Measurements from ENCODE around the gene LMAN1L. TPM values are rescaled to one million over a fixed set of nuclear protein-coding genes. Genes with fewer than 3 reads are reported as not detected.
A peak's percentile ranks its signal among the peaks of the same experiment; 100 is the strongest.

LMAN1L gene
- not detected in 2 replicates for total RNA-seq

- Histone ChIP-seq H3K4me3 (ENCODE audit: low read depth, low read length) (no peak within 1 kb of the TSS), H3K27me3 (ENCODE audit: control insufficient read depth, insufficient read depth, low read length) (no peaks in the 10 kb centered on the region), H3K36me3 (ENCODE audit: control insufficient read depth, insufficient read depth, low read length) (no peaks in the 10 kb centered on the region)
- TF ChIP-seq CTCF (IDR thresholded peaks at IDR 0.05; ENCODE audit: insufficient read depth, low read length, poor library complexity, severe bottlenecking) = no peak
- no peak for DNase-seq (ENCODE audit: low read depth)
Observed at GRCh38 chr15:74812533-74812932, at the start of gene LMAN1L. Gene LMAN1L, plus strand, starts transcription at chr15:74812835. Its CDS starts 20 bp downstream, at chr15:74812855.

DNA sequence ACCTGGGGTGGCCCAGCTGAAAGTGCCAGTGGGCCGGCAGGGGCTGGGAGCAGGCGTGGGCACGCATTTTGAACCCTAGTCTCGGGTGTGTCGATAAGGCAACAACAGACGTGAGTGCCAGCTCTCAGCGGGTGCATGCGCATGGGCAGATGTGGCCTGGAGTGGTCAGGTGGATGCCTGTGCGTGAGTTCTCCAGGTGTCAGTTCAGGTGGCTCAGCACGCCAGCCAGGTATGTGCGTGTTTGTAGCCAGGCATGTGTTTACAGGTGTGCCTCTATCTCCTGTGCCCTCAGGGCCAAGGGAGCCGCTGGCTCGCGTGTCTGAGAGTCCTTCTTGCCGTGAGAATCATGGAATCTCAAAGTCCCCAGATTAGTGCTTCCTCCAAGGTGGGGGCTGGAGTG, 49.2 kb upstream of the LMAN1L start:
- Histone ChIP-seq H3K36me3 (ENCODE audit: control insufficient read depth, insufficient read depth, low read length) (no peaks in the 10 kb centered on the region), H3K4me3 (ENCODE audit: low read depth, low read length) (no peak overlapping the region), H3K27me3 (ENCODE audit: control insufficient read depth, insufficient read depth, low read length) (peaks cover 7% of the 10 kb centered on the region)
- no peak for DNase-seq (ENCODE audit: low read depth)
- no peak for TF ChIP-seq CTCF (IDR thresholded peaks at IDR 0.05; ENCODE audit: insufficient read depth, low read length, poor library complexity, severe bottlenecking)

- Histone ChIP-seq H3K4me3 (ENCODE audit: low read depth, low read length) (no peak overlapping the region), H3K36me3 (ENCODE audit: control insufficient read depth, insufficient read depth, low read length) (no peaks in the 10 kb centered on the region), H3K27me3 (ENCODE audit: control insufficient read depth, insufficient read depth, low read length) (peaks cover 21% of the 10 kb centered on the region)
- no peak for TF ChIP-seq CTCF (IDR thresholded peaks at IDR 0.05; ENCODE audit: insufficient read depth, low read length, poor library complexity, severe bottlenecking)
- no peak for DNase-seq (ENCODE audit: low read depth)
Observed at GRCh38 chr15:74767167-74768098, 45.2 kb upstream of the LMAN1L start.

- no peak for DNase-seq (ENCODE audit: low read depth)
- Histone ChIP-seq H3K27me3 (ENCODE audit: control insufficient read depth, insufficient read depth, low read length) (peaks cover 19% of the 10 kb centered on the region), H3K4me3 (ENCODE audit: low read depth, low read length) (no peak overlapping the region), H3K36me3 (ENCODE audit: control insufficient read depth, insufficient read depth, low read length) (no peaks in the 10 kb centered on the region)
- TF ChIP-seq CTCF (IDR thresholded peaks at IDR 0.05; ENCODE audit: insufficient read depth, low read length, poor library complexity, severe bottlenecking) = no peak
Observed at GRCh38 chr15:74768099-74768770, 44.4 kb upstream of the LMAN1L start.

DNA sequence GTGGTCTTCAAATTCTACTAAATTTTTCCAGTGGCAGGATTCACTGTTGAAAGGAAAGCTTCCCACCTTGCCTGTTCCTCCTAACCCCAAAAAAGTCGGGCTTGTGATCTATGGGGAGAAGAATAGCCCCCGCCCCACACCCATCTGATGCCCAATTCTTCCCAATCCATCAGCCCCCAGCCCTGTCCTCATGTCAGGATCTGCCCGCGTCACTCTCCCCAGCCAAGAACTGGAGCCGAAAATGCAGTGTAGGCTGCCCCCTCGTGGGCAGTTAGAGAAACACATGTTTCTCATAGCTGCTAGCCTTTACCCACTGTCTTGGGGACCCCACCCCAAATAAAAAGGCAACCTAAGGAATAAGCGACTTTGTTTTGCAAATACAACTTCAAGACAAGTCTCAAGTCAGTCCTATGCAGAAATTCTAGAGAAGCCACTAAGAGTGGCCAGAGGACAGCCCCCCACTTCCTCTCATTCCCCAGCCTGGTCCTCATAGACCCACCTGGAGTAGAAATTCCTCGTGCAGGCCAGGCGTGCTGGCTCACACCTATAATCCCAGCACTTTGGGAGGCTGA, 43.8 kb upstream of the LMAN1L start:
- H3K36me3 ChIP-seq (ENCODE audit: control insufficient read depth, insufficient read depth, low read length) = no peaks in the 10 kb centered on the region
- no peak for DNase-seq (ENCODE audit: low read depth)

More for the DNA sequence above, 43.8 kb upstream of the LMAN1L start:
- H3K4me3 ChIP-seq (ENCODE audit: low read depth, low read length) = no peak overlapping the region
- peaks cover 19% of the 10 kb centered on the region for H3K27me3 ChIP-seq (ENCODE audit: control insufficient read depth, insufficient read depth, low read length)
- peak; percentile 69 for TF ChIP-seq CTCF (IDR thresholded peaks at IDR 0.05; ENCODE audit: insufficient read depth, low read length, poor library complexity, severe bottlenecking)
